GM23338 (cell line): ENCODE measurements around the gene PPCS. TPM values are rescaled to one million over a fixed set of nuclear protein-coding genes. Genes with fewer than 3 reads are reported as not detected.

ENCODE experiments used
- ATAC-seq: fragments of 200-7000 bp; cut with Tn5 transposase; 3 replicates; pipeline ENCODE4 v1.9.1; 2020
- DNase-seq: peaks from one replicate; pipeline ENCODE4 v3.0.0-alpha.2; 2015; ENCODE audit warnings: low spot score
- H2AFZ ChIP-seq: fragments of 200-600 bp; sonication (generic); 2 replicates; pipeline ENCODE4 v1.8.0; 2016; ENCODE audit warnings: antibody characterized with exemption, mild to moderate bottlenecking, moderate library complexity
- H3F3A ChIP-seq: fragments of 200-600 bp; sonication (generic); replicated peaks from 2 replicates; pipeline ENCODE4 v1.8.0; 2017; ENCODE audit warnings: antibody characterized with exemption, mixed run types, low read depth
- H3K27ac ChIP-seq: fragments of 200-600 bp; sonication (generic); 2 replicates; pipeline ENCODE4 v1.6.1; 2016; ENCODE audit warnings: low read depth
- H3K27me3 ChIP-seq: fragments of 200-600 bp; sonication (generic); 2 replicates; pipeline ENCODE4 v1.8.0; 2016; ENCODE audit warnings: mild to moderate bottlenecking, mixed run types, moderate library complexity; ENCODE audit not compliant: insufficient read depth
- H3K36me3 ChIP-seq: fragments of 200-600 bp; sonication (generic); 2 replicates; pipeline ENCODE4 v1.8.0; 2016; ENCODE audit warnings: mild to moderate bottlenecking; ENCODE audit not compliant: insufficient read depth
- H3K4me1 ChIP-seq: fragments of 200-600 bp; sonication (generic); 2 replicates; pipeline ENCODE4 v1.8.0; 2016; ENCODE audit warnings: mild to moderate bottlenecking, moderate library complexity; ENCODE audit not compliant: insufficient read depth
- H3K4me2 ChIP-seq: fragments of 200-600 bp; sonication (generic); 2 replicates; pipeline ENCODE4 v1.7.1; 2017; ENCODE audit warnings: mixed run types
- H3K4me3 ChIP-seq: fragments of 200-600 bp; sonication (generic); 2 replicates; pipeline ENCODE4 v1.6.1; 2016; ENCODE audit warnings: mixed run types
- H3K79me2 ChIP-seq: fragments of 200-600 bp; sonication (generic); replicated peaks from 2 replicates; pipeline ENCODE4 v1.8.0; 2017; ENCODE audit warnings: mild to moderate bottlenecking; ENCODE audit not compliant: insufficient read depth
- H3K9me2 ChIP-seq: fragments of 200-600 bp; sonication (generic); 2 replicates; pipeline ENCODE4 v1.8.0; 2017; ENCODE audit not compliant: insufficient read depth
- H4K20me1 ChIP-seq: fragments of 200-600 bp; sonication (generic); replicated peaks from 2 replicates; pipeline ENCODE4 v1.8.0; 2017; ENCODE audit warnings: mild to moderate bottlenecking; ENCODE audit not compliant: insufficient read depth
- H3K27ac Mint-ChIP-seq: 2 replicates; pipeline ENCODE4 v1.8.0; 2020; ENCODE audit warnings: inconsistent platforms, mild to moderate bottlenecking, moderate library complexity, mixed read lengths
- H3K27me3 Mint-ChIP-seq: 3 replicates; pipeline ENCODE4 v1.8.0; 2022; ENCODE audit warnings: low read depth, mild to moderate bottlenecking, moderate library complexity, mixed read lengths, inconsistent platforms; ENCODE audit not compliant: insufficient read depth, poor library complexity
- H3K36me3 Mint-ChIP-seq: 3 replicates; pipeline ENCODE4 v1.8.0; 2021; ENCODE audit warnings: low read depth, mild to moderate bottlenecking, inconsistent platforms, moderate library complexity, mixed read lengths
- H3K4me1 Mint-ChIP-seq: 3 replicates; pipeline ENCODE4 v1.8.0; 2020; ENCODE audit warnings: mild to moderate bottlenecking, inconsistent platforms, mixed read lengths
- H3K4me3 Mint-ChIP-seq: 3 replicates; pipeline ENCODE4 v1.8.0; 2021; ENCODE audit warnings: moderate library complexity, mild to moderate bottlenecking, inconsistent platforms, mixed read lengths
- H3K9me3 Mint-ChIP-seq: 3 replicates; pipeline ENCODE4 v1.8.0; 2020; ENCODE audit warnings: moderate library complexity, mild to moderate bottlenecking, inconsistent platforms, mixed read lengths
- CREB1 ChIP-seq: fragments of 250-450 bp; sonication (Bioruptor Pico); IDR thresholded peaks from 2 replicates; pipeline ENCODE4 v1.5.0; 2020; ENCODE audit warnings: low read depth, mild to moderate bottlenecking, moderate library complexity
- EZH2 ChIP-seq: fragments of 200-600 bp; sonication (generic); IDR thresholded peaks from one replicate; pipeline ENCODE4 v1.8.0; 2017; ENCODE audit warnings: antibody characterized with exemption, mild to moderate bottlenecking, low read depth; ENCODE audit not compliant: unreplicated experiment
- EZH2phosphoT487 ChIP-seq: fragments of 200-600 bp; sonication (generic); IDR thresholded peaks from one replicate; pipeline ENCODE4 v1.8.1; 2018; ENCODE audit warnings: antibody characterized with exemption; ENCODE audit not compliant: unreplicated experiment
- JUNB ChIP-seq: IDR thresholded peaks from one replicate; pipeline ENCODE4 v1.6.1; 2016; ENCODE audit warnings: antibody characterized with exemption; ENCODE audit not compliant: unreplicated experiment
- NANOG ChIP-seq: IDR thresholded peaks from 2 replicates; pipeline ENCODE4 v1.6.1; 2016; ENCODE audit warnings: antibody characterized with exemption, borderline replicate concordance
- POLR2AphosphoS5 ChIP-seq: IDR thresholded peaks from 2 replicates; pipeline ENCODE4 v1.6.1; 2016; ENCODE audit warnings: antibody characterized with exemption, low read depth
- REST ChIP-seq: IDR thresholded peaks from one replicate; pipeline ENCODE4 v1.6.1; 2018; ENCODE audit warnings: antibody characterized with exemption; ENCODE audit not compliant: unreplicated experiment
- STAT1 ChIP-seq: IDR thresholded peaks from one replicate; pipeline ENCODE4 v1.6.1; 2016; ENCODE audit warnings: antibody characterized with exemption; ENCODE audit not compliant: unreplicated experiment
- ZNF114 ChIP-seq: fragments of 250-450 bp; sonication (Bioruptor Pico); IDR thresholded peaks from 2 replicates; pipeline ENCODE4 v1.5.0; 2020; ENCODE audit warnings: mild to moderate bottlenecking, moderate library complexity
- ZNF331 ChIP-seq: fragments of 250-450 bp; sonication (Bioruptor Pico); IDR thresholded peaks from 2 replicates; pipeline ENCODE4 v1.5.0; 2020; ENCODE audit warnings: low read depth, mild to moderate bottlenecking, moderate library complexity
- ZNF462 ChIP-seq: fragments of 250-450 bp; sonication (Bioruptor Pico); IDR thresholded peaks from 2 replicates; pipeline ENCODE4 v1.5.0; 2020; ENCODE audit warnings: mild to moderate bottlenecking, moderate library complexity
- polyA plus RNA-seq: library from polyadenylated mRNA; unstranded; fragments of >200 nt; fragmentation: Nextera tagmentation; extraction: Ambion mirVana; gene quantifications from 2 replicates; pipeline ENCODE4 v1.2.1, GENCODE V29; 2016
- total RNA-seq: library from RNA; depleted of rRNA; stranded (reverse); fragments of >200 nt; shearing (Covaris generic); gene quantifications from 2 replicates; pipeline ENCODE4 v1.2.3, GENCODE V29; 2014
- TF ChIP-seq, protein P1 (sequence below), 2 experiments: fragments of 200-600 bp in 1 of 2; sonication (generic) in 1 of 2; conservative IDR thresholded peaks; 2 replicates each; pipeline versions ENCODE4 v1.5.1 to v1.6.1; 2016 to 2017; ENCODE audit warnings: antibody characterized with exemption in 2 of 2, low read depth in 2 of 2, mild to moderate bottlenecking in 2 of 2, moderate library complexity in 1 of 2
- TF ChIP-seq, protein P2 (sequence below): IDR thresholded peaks from 2 replicates; pipeline ENCODE4 v1.6.1; 2016; ENCODE audit warnings: antibody characterized with exemption

The PPCS gene
- total and polyA plus RNA-seq, 2 experiments from 2014 or later = 35.6 to 47.6 TPM

GRCh38 chr1:42506576-42506975, 50.2 kb downstream of the PPCS start:
- Mint-ChIP-seq H3K9me3 (peaks cover 95% of the 10 kb centered on the region), H3K4me3 (no peak overlapping the region), H3K27ac (no peak overlapping the region), H3K4me1 (no peaks in the 10 kb centered on the region), H3K27me3 (peaks cover 8% of the 10 kb centered on the region), H3K36me3 (peaks cover 57% of the 10 kb centered on the region)
- Histone ChIP-seq H3K27me3 (no peaks in the 10 kb centered on the region), H3K27ac (no peak overlapping the region), H3K79me2 (no peaks in the 10 kb centered on the region), H3K9me2 (no peaks in the 10 kb centered on the region), H3F3A (no peaks in the 10 kb centered on the region), H3K4me1 (no peaks in the 10 kb centered on the region), H3K36me3 (peaks cover 32% of the 10 kb centered on the region), H4K20me1 (no peaks in the 10 kb centered on the region), H3K4me3 (no peak overlapping the region), H3K4me2 (no peak overlapping the region), H2AFZ (no peak overlapping the region)
- no peak for TF ChIP-seq EZH2phosphoT487
- no peak for TF ChIP-seq ZNF114 (CRISPR knock-in tag)
- TF ChIP-seq, protein P1, sequence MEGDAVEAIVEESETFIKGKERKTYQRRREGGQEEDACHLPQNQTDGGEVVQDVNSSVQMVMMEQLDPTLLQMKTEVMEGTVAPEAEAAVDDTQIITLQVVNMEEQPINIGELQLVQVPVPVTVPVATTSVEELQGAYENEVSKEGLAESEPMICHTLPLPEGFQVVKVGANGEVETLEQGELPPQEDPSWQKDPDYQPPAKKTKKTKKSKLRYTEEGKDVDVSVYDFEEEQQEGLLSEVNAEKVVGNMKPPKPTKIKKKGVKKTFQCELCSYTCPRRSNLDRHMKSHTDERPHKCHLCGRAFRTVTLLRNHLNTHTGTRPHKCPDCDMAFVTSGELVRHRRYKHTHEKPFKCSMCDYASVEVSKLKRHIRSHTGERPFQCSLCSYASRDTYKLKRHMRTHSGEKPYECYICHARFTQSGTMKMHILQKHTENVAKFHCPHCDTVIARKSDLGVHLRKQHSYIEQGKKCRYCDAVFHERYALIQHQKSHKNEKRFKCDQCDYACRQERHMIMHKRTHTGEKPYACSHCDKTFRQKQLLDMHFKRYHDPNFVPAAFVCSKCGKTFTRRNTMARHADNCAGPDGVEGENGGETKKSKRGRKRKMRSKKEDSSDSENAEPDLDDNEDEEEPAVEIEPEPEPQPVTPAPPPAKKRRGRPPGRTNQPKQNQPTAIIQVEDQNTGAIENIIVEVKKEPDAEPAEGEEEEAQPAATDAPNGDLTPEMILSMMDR (conservative IDR thresholded peaks at IDR 0.05; ENCODE audit: low read depth in 2 of 2) = no peak
- TF ChIP-seq ZNF462 (CRISPR knock-in tag) = no peak
- TF ChIP-seq, protein P2, sequence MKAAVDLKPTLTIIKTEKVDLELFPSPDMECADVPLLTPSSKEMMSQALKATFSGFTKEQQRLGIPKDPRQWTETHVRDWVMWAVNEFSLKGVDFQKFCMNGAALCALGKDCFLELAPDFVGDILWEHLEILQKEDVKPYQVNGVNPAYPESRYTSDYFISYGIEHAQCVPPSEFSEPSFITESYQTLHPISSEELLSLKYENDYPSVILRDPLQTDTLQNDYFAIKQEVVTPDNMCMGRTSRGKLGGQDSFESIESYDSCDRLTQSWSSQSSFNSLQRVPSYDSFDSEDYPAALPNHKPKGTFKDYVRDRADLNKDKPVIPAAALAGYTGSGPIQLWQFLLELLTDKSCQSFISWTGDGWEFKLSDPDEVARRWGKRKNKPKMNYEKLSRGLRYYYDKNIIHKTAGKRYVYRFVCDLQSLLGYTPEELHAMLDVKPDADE = no peak
- no peak for TF ChIP-seq EZH2
- TF ChIP-seq JUNB = no peak
- TF ChIP-seq POLR2AphosphoS5 = no peak
- TF ChIP-seq STAT1 = no peak
- TF ChIP-seq REST = no peak
- TF ChIP-seq ZNF331 = no peak
- no peak for TF ChIP-seq CREB1 (CRISPR knock-in tag)
- no peak for TF ChIP-seq NANOG
- DNase-seq (no peak), ATAC-seq (no peak)
